ENCODE measurements around the gene COPRS.
"Not testable (repeated sequence)": the region's sequence is repeated elsewhere in the genome, so short reads cannot be mapped to it uniquely, and the experiment has no call there.

COPRS gene

DNA sequence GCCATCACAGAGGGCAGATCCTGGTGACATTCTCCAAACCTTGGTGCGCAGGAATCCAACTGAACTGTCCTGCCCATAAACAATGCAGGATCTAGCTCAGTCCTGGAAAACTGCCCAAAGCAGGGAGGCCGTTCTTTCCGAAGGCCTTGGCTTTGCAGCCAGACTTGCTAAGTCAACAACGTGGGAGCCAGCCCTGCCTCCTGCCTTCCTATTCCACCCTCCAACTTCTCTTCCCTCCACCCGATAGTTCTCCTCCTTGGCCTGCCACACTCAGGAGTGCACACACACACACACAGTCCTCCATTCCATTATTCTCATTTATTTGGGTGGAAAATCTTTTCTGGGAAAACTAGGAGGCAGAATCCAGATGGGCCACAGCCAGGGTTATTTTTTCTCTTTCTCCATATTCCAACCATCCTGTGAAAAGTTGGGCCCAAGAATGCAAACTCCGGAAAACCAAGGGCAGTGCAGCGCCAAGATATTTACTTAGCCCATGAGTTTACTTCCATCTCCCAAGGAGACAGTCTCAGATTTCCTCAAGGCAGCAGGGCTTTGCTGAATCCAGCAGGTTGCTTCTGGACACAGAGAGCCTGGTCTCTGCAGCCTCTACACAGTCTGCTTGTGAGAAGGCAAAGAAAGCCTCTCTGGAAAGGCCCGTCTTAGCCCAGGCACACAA lies 15.8 kb downstream of the COPRS start:
- FAIRE-seq: no peak

DNA sequence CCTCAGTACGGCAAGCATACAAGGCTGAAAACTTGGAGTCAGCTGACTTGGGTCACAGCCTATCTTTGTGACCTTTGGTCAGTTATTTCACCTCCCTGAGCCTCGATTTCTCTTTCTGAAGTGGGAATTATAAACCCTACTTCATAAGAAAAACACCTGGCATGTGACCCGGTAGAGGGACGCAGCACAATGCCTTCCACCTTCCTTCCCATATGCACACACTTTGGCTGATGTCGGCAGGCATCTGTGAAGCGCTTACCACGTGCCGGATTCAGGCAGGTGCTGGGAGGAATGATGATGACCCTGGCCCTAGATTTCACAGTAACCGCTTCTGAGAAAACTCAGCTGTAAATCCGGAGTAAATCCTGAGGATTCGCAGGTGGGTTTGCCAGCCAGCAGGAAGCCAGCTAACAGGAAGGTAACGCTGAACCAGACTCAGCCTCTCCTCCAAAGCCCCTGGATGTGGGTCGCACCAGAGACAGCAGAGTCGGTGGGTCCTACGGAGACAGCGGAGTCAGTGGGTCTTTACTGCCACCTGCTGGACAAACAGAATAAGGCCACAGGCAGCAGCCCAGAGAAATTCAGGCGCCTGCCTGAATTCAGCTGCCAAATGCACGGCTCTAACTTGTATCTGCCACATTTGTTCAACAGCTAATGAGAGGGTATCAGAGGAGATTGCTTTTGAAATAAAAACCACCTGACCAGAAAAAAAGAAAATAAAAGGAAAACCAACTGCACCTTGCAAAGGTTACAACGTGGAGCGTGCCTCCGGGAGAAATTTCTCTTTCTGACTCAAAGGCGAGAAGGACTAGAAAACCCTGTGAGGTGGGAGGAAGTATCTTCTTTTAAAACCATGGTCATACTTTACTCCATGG lies 16.6 kb downstream of the COPRS start:
- FAIRE-seq: peak; percentile 72

DNA sequence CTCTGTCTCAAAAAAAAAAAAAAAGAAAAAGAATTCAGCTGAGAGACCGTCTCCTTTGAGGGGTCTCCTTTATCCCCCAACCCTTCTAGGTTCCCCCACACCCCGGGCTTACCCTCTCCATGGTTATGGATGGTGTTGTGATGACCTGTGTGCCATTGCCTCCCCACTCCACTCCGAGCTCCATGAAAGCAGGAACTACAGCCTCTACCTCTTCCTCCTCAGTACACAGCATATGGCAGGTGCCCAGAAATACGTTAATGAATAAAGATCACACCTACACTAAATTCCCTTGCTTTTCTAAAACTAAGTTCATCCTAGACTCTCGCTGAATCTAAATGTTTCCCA lies 17.2 kb downstream of the COPRS start:
- no peak for FAIRE-seq

DNA sequence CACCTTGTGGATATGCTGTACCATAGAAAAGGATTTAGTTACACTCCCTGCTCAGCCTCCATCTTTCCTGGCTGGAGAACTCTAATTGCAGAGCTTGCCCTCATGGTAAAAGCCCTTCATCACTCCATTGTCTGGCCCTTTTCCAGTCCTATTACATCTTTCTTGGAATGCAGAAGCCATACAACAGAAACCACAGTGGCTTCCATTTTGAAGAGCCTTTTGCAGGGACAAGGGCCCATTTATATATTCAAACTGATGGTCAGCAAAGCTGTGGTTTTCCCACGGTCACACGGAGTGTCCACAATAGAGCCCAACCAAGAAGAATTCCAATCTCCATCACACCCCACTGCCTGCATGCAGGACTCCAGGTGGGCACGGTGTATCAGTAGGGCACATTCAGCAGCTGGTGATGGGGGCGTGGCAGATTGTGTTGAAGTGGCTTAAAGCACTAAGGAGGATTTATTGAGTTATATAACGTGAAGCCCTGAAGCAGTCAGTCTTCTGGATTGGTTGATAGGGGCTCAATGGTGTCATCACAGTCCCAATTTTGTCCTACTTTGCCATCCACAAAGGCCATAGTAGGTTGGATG lies 20.3 kb downstream of the COPRS start:
- FAIRE-seq: no peak

DNA sequence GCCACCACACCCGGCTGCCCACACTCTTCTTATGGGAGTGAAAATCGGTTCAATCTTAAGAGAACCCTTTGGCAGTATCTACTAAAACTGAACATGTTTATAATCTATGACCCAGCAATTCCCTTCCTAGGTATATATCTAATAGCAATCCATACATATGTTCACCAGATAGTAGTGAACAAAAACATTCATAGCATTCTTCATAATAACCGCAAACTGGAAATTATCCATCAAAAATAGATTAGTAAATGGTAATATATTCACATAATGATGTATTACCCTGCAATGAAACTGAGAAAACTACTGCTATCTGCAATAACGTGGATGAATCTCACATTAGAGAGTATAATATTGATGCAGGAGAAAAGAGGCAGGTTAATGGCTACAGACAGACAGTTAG lies 23.1 kb downstream of the COPRS start:
- no peak for FAIRE-seq

DNA sequence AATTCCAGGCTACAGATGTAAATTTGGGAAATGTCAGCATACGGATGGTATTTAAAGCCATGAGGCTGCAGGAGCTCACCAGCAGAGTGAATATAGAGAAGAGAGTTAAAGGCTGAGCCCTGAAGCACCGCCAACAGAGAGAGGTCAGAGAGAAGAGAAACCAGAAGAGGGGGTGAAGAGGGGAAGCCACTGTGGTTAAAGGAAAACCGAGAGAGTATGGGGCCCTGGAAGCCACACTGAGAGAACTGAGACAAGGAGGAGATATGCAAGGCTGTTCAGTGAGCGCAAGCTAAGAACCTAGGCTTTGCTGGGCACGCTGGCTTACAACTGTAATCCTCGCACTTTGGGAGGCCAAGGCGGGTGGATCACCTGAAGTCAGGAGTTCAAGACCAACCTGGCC lies 24.6 kb downstream of the COPRS start:
- no peak for FAIRE-seq

DNA sequence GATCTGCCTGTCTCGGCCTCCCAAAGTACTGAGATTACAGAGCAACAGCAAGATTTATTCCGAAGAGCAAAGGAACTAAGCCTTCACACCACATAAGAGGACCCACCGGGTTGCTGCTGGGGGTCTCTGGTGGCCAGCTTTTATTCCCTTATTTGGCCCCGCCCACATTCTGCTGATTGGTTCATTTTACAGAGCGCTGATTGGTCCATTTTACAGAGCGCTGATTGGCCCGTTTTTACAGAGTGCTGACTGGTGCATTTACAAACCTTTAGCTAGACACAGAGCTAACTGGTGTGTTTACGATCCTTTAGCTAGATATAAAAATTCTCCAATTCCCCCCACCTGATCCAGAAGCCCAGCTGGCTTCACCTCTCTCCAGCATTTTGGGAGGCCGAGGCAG lies 26.3 kb downstream of the COPRS start:
- FAIRE-seq: no peak

DNA sequence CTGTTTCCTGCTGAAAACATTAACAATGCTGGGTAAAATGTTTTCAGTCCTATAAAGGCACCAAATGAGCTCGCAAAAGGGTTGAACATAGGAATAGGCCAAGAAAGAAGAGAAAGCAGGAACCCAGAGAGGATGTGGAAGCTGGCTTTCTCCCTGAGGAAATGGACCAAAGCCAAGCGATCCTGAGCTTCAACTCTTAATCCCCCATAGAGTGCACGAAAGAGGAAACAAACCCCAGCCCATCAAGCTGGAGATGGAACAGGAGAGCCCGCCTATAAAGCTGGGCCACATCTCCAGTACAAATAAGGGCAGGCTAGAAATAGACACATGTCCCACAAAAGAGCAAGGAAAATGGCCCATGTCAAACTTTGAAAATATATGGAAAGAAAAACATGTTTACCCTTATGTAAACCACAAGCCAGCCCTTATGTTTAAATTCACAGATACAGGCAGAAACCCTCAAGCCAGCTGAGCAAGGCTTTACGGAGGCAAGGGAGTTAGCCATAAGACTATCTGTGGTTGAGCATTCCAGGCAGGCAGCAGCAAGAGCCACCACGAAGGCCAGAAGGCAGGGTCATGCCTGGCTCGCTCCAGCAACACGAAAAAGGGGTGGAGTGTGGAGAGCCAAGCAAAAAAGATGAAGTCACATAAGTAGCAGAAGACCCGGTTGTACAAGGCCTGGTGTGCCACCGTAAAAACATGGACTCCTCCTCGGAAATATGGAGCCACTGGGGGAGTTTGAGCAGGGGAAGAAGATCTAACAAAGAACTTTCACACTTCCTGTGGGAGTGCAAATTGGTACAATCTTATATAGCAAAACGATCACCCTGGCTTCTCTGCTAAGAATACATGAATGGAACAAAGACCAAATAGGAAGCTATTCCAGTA lies 27.8 kb downstream of the COPRS start:
- FAIRE-seq: no peak

DNA sequence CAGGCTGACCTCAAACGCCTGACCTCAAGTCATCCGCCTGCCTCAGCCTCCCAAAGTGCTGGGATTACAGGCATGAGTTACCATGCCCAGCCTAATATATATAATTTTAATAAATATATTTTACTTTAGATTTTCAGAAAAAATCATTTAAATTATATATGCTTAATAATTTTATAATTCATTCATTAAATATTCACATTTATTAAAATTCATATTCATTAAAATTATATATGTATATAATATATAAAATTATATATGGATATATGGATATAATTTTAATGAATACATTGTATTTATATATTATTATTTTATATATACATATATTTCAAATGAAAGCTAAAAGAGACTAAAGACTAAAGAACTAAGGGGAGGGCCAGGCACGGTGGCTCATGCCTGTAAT lies 29.4 kb downstream of the COPRS start:
- FAIRE-seq: peak; percentile 87

DNA sequence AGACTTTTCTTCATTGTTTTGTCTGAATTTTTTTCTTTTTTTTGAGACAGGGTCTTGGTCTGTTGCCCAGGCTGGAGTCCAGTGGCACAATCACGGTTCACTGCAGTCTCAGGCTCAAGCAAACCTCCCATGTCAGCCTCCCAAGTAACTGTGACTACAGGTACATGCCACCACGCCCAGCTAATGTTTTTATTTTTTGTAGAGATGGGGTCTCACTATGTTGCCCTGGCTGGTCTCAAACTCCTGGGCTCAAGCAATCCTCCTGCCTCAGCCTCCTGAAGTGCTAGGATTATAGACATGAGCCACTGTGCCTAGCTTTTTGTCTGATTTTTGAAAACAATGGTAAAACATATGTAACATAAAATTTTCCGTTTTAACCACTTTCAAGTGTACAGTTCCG lies 30.1 kb downstream of the COPRS start:
- FAIRE-seq: not testable (repeated sequence)

DNA sequence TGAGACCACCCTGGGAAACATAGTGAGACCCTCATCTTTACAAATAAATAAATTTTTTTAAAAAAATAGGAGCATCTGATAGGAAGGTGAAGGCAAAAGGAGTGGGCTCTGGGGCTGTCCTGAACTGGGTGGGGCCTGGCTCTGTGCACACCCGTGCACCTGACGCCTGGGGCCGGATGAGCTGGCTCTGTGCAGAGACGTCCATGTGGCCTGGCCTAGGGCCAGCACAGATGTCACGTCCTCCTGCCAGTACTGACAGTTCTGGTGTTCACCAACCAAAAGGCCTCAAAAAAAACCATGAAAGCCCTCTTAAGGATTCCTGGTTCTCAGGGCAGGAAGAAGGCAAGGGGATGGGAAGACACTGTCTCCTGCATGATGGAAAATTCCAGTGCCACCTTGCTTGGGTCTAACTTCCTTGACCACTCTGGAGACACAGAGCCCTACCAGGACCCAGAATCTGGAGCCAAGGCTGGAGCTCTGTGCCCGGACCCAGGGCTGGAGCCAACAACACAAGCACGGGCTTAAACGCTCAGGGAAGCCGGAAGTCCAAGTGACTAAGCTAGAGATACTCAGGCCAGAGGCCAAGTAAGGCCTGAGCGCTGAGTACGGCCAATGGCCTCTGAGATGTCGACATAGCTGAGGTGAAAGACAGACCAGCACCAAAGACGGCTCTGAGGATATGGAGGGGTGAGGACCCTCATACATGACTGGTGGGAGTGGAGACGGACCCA lies 32.9 kb downstream of the COPRS start:
- no peak for FAIRE-seq

DNA sequence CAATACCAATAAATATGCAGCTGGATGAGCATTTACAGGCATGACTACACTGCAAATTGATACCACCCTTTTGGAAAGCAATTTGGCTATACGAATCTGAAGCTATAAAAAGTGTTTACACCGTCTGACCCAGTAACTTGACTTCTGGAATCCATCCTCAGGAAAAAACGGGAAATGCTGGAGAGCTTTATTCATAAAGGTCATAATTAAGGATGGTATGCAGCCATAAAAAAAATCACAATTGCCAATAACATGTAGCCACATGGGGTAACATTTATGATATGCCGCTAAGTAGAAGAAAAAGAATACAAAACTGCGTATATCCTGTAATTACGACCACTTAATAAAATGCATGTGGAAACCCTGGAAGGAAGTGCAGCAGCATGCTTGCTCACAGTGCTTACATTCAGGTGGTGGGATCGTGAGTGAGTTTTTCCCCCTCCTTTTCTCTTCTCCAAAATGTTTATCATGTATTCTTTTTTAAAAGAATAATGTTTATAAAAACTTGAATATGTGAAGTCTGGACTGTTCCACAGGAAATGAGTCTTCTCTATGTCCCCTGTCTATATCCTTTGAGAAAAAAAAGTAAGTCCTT lies 34.2 kb downstream of the COPRS start:
- FAIRE-seq: no peak

DNA sequence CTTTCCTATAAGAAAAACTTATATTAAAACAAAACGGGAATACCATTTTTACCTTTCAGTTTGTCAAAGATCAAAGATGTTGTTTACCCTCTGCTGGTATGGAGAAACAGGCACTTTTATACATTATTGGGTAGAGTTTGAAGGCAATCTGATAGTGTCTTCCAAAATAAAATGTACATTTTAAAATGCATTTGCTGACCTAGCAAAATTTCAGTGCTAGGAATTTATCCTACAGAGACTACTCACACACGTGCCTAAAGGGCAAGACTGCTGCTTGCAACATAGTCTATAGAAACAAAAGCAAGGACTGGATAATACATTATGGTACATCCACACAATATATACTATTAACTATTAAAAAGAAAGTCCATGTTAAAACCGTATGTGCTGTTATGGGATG lies 36.0 kb downstream of the COPRS start:
- no peak for FAIRE-seq

DNA sequence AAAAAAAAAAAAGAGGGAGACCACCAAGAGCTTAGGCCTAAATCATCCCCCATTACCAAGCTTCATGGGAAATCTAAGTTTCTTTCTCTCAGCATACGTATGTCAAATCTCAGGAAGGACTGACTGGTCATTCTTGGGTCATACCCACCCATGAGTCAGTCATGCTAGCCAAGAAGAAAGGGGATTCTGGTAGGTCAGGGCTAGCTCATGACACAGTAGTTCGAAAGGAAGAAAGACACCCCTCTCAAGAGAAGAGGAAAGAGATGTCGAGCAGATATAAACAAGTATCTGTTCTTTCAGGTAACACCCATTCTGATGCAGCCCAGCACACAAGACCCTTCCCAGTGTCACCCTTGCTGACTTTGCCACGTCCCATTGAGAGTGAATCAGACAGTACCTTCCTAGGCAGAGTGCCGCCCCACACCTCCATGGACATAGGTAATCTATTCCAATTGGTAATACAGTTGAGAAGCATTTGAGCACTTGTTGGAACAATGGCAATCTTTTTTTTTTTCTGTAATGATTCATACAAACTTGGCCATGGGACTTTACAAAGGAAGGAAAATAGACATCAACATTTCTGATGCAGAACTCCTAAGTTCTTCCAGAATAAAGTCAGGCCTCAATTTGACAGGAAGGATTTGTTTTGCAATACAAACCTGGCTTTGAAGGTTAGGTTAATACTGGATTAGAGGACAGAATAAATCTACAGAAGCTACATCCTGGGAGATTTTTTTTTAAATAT lies 38.2 kb downstream of the COPRS start:
- no peak for FAIRE-seq

DNA sequence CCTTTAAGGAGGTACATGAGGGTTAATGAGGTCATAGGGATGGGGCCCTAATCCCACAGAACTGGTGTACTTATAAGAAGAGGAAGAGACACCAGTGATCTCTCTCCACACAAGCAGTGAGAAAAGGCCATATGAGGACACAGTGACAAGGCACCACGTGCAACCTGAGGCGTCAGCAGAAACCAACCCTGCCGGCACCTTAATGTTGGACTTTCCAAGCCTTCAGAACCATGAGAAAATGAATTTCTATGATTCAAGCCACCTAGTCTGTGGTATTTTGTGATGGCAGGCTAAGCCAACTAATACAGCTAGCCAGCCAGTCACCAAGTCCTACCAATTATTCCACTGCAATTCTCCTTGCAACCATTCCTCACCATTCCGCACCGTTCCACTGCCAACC lies 39.5 kb downstream of the COPRS start:
- no peak for FAIRE-seq

DNA sequence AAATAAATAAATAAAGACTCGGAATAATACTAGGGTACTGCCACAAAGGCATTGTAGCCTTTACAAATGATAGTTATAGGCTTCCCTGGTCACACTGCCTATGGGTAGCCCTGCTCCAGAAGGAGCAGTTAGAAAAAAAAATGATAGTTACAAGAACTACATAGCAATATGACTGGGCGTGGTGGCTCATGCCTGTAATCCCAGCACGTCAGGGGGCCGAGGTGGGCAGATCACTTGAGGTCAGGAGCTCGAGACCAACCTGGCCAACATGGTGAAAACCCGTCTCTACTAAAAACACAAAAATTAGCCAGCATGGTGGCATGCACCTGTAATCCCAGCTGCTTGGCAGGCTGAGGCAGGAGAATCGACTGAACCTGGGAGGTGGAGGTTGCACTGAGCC lies 40.2 kb downstream of the COPRS start:
- not testable (repeated sequence) for FAIRE-seq

DNA sequence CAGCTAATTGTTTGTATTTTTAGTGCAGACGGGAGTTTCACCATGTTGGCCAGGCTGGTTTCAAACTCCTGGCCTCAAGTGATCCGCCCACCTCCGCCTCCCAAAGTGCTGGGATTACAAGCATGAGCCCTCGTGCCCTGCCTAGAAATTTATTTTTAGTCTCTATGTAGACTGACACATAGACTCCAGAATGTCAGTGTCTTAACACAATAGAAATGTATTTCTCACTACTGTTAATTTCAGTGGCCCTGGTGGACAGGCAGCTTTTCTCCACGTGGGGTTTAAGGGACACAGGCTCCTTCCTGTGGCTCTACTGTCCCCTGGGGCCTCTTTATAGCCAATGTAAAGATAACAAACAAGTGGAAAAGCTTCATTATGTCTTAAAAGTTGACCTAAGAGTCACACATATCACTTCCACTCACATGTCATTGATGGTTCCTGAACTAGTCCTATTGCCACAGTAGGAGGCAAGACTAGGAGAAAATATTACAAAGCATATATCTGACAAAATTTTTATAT lies 43.8 kb downstream of the COPRS start:
- FAIRE-seq: no peak

DNA sequence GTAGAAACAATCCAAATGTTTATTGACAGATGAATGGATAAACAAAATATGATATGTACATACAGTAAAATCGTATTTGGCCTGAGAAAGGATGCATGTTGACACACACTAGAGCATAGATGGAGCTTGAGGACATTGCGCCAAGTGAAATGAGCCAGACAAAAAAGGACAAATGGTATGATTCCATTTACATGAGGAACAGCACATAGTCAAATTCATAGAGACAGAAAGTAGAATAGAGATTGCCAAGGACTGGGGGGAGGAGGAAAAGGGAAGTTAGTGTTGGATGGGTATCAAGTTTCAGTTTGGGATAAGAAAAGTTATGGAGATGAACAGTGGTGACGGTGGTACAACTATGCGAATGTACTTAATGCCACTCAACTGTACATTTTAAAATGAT lies 47.9 kb downstream of the COPRS start:
- FAIRE-seq: no peak

DNA sequence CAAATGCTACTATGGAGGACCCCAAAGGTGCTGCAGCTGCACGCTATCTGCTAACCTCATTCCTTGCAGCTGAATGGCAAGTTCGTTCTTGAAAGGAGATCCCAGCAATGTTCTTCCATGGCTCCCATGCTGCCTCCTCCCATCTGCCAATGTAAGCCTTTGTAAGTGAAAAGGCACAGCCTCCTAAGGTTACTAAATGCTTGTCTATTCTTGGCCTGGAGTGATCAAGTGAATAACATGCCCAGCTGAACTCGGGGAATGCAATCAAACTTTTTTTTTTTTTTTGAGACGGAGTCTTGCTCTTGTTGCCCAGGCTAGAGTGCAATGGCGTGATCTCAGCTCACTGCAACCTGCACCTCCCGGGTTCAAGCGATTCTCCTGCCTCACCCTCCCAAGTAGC lies 49.2 kb downstream of the COPRS start:
- not testable (repeated sequence) for FAIRE-seq

DNA sequence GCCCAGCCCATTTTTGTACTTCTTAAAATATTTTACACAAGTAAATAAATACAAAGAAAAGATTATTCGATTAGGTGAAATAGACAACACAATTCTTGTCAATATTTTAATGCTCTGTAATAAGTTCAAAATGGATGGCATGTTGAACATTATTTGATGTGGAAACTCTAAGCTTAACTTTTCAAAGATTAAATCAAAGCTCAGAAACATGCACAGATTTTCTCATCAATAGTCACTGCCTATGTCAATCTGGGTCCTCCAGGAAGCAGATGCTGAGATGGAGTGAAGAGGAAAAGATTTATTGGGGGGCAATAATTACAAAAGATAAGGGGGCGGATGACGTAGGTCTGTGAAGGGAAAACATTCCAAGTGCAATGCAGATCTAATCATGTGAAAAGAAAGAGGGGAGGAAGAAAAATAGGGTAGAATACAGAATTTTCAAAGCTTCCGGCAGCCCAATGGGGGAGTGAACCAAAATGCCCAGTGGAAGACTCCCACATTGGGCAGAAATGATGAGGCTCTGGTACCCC lies 50.5 kb downstream of the COPRS start:
- FAIRE-seq: no peak

DNA sequence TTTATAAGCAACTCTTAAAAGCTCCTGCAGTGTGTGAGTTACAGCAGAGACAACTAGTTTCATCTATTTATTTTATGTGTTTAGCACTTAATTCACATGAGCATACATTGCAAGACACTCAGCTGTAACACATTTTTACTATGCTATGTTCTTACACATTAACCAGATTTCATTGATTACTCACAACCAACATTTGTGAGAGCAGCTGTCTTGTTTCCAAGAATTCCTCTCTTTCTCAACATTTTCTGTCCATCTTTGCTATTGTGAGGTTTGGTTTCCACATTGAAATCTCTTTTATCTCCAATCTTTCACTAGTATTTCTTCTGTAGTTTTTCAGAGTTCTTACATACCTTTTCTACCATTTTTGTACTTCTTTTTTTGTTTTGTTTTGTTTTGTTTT lies 51.2 kb downstream of the COPRS start:
- FAIRE-seq: no peak
